ENCODE data around the gene PRKAG2.

GRCh38 chr7:151849879-151850260, 27.0 kb downstream of the PRKAG2 start:
- TF ChIP-seq CTCF (IDR thresholded peaks at IDR 0.05), result no peak
- TF ChIP-seq POLR2AphosphoS5 (IDR thresholded peaks at IDR 0.05), result no peak

Measured in transverse colon (tissue), 4 donors.